GM12874 (cell line): ENCODE measurements around the gene DSCAML1.

ENCODE experiments used
- TF ChIP-seq, protein P1 (sequence below): IDR thresholded peaks from 2 replicates; pipeline ENCODE4 v1.5.1; 2011; ENCODE audit warnings: low read depth, mild to moderate bottlenecking, control low read depth, low read length, moderate library complexity; ENCODE audit not compliant: insufficient read depth

DSCAML1 gene

DNA sequence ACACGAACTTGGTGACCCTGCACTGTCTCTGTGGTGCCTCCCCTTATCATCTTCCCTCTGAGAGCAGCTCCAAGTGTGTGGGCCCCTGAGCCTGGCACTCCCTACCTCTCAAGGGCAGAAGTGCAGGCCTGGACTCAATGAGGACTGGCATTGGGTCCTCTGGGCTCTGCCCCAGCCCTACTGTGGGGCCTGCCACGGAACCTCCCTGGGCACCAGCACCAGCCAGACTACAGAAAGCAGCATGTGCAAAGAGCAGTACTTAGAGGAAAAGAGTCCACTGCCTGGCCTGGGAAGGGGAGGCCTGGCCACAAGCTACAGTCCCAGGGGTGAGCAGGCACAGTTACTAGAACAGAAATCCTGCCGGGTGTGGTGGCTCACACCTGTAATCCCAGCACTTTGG lies 222.5 kb downstream of the DSCAML1 start:
- TF ChIP-seq, protein P1, sequence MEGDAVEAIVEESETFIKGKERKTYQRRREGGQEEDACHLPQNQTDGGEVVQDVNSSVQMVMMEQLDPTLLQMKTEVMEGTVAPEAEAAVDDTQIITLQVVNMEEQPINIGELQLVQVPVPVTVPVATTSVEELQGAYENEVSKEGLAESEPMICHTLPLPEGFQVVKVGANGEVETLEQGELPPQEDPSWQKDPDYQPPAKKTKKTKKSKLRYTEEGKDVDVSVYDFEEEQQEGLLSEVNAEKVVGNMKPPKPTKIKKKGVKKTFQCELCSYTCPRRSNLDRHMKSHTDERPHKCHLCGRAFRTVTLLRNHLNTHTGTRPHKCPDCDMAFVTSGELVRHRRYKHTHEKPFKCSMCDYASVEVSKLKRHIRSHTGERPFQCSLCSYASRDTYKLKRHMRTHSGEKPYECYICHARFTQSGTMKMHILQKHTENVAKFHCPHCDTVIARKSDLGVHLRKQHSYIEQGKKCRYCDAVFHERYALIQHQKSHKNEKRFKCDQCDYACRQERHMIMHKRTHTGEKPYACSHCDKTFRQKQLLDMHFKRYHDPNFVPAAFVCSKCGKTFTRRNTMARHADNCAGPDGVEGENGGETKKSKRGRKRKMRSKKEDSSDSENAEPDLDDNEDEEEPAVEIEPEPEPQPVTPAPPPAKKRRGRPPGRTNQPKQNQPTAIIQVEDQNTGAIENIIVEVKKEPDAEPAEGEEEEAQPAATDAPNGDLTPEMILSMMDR = no peak

GRCh38 chr11:117573326-117573725 lies 223.7 kb downstream of the DSCAML1 start:
- TF ChIP-seq, protein P1 = no peak

DNA sequence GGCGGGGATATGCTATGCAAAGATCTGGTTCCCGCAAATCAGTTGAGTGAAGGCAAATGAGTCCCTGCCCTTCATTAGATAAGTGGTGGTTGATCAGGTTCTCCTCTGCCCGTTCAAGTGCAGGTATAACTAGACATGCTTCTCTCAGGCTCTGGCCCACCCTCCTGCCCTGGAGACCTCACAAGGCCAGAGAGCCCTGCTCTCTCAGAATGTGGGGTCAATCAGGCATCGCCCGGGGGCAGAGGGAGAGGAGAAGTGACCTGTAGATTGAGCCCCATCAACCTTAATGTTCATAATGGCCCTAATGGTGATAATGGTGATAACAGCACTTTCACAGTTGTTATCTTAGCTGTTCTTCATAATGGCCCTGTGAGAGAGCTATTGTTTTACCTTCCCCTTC lies 224.3 kb downstream of the DSCAML1 start:
- TF ChIP-seq, protein P1 = no peak

GRCh38 chr11:117572129-117572528 lies 224.9 kb downstream of the DSCAML1 start:
- TF ChIP-seq, protein P1 = no peak

DNA sequence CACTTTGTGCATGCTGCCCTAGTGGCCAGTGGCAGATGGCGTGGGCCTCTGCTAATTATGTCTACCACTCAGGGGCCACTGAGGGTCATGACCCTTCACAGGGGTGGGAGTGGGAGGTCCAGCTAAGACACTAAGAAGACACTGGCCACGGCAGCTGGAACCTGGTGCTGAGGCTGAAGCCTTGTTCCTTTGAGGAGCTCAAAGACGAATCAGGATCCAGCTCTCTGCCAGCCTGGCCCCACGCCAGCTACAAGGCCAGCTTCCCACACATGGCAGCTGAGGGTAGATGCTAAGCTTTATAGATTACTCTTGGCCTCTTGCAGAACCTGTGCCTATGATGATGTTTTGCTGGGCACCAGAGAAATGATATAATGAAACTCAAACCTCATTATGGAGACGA lies 226.3 kb downstream of the DSCAML1 start:
- TF ChIP-seq, protein P1 = no peak

DNA sequence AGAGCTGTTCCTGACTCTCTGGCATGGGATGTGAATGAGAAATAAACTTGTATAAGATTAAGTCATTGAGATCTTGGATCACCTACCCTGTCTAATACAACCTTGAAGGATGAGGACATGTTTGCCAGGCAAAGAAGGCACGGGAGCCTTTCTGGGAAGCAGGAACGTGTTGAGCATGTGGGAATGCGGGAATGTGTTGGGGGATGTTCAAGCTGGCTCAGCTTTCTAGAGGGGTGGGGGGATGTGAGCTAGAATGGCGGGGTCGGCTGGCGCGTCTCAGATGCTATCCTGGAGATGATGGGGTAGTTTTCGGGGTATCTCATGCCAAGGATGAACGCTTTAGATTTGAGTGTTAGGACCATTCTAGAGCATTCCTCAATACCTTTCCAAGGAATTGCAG lies 227.1 kb downstream of the DSCAML1 start:
- TF ChIP-seq, protein P1 = no peak

GRCh38 chr11:117565709-117566108 lies 231.3 kb downstream of the DSCAML1 start:
- TF ChIP-seq, protein P1 = no peak

- TF ChIP-seq, protein P1 = no peak
Observed at GRCh38 chr11:117564321-117564720, 232.7 kb downstream of the DSCAML1 start.
